UCSD-AML1 (cell line): ENCODE measurements around the gene ODF2.
"Not testable (repeated sequence)": the region's sequence is repeated elsewhere in the genome, so short reads cannot be mapped to it uniquely, and the experiment has no call there.

Experiments used
- DNase-seq: peaks from one replicate; lab custom pipeline; 2025; ENCODE audit not compliant: unreplicated experiment; lab: John Stamatoyannopoulos, UW

ODF2 gene

DNA sequence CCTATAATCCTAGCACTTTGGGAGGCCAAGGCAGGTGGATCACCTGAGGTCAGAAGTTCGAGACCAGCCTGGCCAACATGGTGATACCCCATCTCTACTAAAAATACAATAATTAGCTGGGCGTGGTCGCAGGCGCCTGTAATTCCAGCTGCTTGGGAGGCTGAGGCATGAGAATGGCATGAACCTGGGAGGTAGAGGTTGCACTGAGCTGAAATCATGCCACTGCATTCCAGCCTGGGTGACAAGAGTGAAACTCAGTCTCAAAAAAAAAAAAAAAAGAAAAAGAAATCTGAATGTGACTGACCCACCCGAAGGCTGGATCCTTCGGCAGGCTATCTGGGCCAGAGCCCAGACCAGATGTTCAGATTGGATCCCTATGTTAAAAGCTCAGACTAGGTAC, 32.5 kb upstream of the ODF2 start:
- not testable (repeated sequence) for DNase-seq

DNA sequence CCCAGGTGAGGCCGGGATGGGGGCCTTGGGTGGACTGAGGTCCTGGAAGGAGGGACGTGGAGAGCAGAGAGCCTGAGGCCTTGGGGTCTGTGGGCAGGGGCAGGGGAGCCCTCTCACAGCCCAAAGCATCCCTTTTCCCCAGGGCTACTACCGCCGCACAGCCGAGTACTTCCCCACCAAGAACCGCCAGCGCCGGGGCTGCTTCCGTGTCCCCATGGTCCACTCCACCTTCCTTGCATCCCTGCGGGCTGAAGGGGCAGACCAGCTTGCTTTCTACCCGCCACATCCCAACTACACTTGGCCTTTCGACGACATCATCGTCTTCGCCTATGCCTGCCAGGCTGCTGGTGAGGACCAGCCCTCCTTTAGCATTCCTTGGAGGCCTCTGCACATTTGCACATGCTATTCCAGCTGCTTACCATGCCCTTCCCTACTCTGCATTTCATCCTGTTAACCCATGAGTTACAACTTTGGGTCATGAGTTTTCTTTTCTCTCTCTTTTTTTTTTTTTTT, 31.5 kb upstream of the ODF2 start:
- DNase-seq = no peak

DNA sequence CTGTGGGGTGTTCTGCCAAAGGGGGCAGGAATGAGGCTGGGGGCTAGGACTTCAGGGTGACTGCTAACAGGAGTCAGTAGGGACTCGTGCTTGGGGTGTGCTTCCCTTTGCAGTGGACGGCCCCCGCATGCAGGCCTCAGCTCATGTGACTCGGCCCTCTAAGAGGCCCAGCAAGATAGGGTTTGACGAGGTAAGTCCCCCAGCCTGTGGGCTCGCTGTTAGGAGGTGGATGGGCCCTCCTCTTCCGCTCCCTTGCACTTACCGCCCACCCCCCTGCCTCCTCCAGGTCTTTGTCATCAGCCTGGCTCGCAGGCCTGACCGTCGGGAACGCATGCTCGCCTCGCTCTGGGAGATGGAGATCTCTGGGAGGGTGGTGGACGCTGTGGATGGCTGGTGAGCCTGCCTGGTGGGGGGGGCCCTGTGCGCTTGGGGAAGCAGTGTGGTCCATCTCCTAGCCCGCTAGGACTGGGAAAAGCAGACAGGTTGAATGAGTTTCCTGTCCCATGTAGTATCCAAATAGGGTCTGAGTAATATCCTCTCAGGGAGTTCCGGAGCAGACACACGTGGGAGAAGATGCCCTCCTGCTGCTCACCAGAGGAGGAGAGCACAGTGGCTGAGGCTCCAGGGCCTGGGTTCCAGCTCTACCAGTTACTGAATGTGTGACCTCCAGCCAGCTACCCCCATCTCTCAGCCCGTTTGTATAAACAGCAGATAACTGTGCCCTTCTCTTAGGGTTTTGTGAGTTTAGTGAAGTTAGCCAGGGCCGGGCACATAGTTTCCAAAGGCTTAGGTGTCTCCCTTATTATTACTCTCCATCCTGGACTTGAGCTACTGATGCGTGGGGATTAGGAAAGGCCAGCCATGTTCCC, 26.9 kb upstream of the ODF2 start:
- DNase-seq = no peak

DNA sequence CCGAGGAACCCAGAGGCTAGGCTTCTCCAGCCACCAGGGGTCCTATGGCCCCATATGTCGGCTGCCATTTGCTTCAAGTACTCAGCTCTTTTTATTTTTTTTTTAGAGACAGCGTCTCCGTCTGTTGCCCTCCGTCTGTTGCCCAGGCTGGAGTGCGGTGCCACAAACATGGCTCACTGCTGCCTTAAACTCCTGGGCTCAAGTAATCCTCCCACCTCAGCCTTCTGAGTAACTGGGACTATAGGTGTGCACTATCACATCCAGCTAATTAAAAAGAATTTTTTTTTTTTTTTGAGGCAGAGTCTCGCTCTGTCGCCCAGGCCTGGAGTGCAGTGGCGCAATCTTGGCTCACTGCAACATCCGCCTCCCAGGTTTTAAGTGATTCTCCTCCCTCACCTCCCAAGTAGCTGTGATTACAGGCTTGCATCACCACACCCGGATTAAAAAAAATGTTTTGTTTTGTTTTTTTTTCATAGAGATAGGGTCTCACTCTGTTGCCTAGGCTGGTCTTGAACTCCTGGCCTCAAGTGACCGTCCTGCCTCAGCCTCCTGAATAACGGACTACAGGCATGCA, 26.2 kb upstream of the ODF2 start:
- DNase-seq = no peak

DNA sequence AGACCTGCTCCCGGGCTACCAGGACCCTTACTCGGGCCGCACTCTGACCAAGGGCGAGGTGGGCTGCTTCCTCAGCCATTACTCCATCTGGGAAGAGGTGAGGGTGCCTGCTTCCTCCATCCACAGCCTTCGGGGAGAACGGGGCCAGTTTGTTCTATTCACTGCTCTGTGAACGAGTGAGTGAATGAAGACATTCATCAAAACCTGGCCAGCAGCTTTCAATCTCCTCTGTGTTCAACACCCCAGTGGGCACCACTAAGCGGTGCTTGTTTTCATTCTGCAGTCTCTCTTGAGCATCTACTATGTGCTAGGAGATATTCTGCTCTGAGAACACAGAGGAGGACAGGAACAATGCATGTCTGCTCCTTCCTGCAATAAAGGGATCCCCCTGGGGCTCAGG, 24.6 kb upstream of the ODF2 start:
- DNase-seq = no peak

DNA sequence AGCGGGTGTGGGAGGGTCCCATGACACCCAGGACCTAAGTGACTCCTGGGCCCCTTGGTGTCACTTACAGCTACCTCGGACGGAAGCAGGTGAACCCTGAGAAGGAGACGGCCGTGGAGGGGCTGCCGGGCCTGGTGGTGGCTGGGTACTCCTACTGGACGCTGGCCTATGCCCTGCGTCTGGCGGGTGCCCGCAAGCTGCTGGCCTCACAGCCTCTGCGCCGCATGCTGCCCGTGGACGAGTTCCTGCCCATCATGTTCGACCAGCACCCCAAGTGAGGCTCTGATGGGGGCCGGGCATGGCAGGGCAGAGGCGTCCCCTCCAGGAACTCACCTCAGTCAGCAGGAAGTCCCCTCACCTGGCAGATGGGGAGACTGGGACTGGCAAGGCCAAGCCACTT, 21.5 kb upstream of the ODF2 start:
- no peak for DNase-seq

DNA sequence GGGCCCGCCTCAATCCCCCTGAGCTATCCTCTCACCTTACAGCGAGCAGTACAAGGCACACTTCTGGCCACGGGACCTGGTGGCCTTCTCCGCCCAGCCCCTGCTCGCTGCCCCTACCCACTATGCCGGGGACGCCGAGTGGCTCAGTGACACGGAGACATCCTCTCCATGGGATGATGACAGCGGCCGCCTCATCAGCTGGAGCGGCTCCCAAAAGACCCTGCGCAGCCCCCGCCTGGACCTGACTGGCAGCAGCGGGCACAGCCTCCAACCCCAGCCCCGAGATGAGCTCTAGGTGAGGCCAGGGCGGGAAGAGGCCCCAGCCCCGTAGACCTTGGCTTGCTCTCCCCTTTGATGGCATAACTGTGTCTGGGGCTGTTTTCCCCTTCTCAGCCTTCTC, 20.2 kb upstream of the ODF2 start:
- no peak for DNase-seq

DNA sequence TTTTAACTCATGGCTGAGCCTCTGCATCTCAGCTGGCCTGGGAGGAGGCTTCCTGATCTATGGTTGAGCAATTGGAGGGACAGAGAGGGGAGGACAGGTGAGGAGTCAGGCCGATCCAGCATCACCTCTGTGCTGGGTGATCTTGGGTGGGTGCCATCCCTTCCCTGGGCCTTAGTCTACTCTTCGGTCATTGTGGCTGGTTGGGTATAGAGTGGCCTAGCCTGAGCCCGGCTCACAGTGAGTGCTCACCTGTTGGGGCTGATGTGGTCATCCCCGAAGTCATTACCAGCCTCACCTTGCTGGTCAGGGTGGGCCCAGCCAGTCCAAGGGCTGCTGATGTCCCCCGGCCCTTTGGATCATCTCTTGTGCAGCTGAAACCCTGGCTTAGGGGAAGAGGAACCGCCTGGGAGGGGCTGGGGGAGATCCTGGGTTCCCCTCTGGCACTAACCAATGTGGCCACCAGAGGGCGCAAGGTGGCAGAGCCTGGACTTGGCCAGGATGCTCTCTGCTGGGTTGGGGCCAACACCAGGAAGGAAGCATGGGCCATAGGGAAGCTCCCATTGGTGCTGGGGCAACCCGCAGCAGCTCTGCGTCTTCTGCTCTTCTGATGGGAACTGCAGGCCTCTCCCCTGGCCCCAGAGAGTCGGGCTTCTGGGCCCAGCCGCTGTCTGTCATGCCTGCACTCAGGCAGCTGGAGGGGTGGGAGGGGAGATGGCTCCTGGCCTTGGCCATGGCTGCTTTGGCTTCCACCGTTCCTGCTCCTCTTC, 17.3 kb upstream of the ODF2 start:
- DNase-seq = peak; percentile 89

DNA sequence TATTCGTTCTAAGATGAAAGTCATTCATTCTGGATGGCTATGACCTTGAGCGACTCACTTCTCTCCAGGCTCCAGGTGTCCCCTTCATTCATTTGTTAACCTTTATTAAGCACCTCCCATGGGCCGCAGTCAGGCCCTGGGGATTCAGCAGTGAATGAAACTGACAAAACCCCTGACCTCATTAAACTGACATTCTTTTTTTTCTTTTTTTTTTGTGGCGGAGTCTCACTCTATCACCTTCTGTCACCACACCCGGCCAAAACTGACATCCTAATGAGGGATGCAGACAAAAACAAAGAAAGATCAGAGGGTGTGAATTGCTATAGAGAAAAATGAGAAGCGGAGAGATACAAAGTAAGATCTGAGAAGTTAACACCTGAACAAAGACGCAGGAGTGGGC, 16.5 kb upstream of the ODF2 start:
- no peak for DNase-seq

DNA sequence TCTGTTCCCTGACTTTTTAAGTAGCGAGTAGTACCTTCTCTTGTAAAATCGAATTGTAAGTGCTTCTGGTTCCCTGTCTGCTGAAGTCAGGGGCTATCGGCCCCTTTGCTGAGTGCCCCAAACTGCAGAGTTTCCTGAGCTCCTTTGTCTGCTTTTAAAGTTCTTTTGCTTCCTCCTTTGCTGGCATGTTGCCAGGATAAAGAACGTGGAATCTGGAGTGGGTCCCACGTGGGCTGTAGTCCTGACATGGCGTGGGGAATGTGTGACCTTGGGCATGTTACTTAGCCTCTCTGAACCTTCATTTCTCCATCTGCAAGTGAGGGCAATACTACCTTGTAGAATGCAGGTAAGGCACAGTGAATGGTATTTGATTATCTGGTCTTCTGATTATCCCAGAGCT, 13.7 kb upstream of the ODF2 start:
- DNase-seq = no peak

DNA sequence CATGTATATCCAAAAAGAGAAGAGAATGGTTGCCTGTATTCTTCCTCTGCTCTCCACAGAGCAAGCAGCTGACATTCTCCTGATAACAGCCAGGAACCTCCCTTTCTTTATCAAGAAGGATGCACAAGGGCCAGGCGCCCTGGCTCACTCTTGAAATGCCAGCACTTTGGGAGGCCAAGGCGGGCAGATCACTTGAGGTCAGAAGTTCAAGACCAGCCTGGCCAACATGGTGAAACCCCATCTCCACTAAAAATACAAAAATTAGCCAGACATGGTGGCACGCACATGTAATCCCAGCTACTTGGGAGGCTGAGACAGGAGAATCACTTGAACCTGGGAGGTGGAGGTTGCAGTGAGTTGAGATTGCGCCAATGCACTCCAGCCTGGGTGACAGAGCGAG, 9.3 kb upstream of the ODF2 start:
- DNase-seq = peak; percentile 16

DNA sequence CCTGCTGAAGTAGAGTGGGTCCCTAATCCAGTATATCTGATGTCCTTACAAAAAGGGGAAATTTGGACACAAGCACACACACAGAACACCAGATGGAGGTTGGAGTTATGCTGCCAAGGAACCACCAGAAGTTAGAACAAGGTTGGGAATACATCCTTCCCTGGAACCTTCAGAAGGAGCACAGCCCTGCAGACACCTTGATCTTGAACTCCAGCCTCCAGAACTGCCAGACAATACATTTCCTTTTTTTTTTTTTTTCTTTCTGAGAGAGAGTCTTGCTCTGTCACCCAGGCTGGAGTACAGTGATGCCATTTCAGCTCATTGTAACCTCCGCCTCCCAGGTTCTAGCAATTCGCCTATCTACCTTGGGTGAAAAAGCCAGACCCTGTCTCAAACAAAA, 7.1 kb upstream of the ODF2 start:
- no peak for DNase-seq

DNA sequence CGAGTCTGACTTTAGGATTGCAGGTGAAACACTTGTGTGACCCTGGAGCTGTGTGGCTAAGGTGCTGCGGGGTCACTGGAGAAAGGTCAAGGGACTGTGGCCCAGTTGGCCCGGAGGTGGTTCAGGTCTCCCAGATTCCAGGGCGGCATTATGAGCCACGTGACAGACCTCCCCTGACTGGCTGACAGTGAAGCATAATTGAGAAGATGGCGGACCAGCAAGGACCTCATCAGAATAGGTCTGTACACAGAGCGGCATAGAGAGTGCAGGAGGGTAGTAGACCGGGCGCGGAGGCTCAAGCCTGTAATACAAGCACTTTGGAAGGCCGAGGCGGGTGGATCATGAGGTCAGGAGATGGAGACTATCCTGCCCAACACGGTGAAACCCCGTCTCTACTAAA, 815 bp upstream of the ODF2 start:
- DNase-seq = no peak

DNA sequence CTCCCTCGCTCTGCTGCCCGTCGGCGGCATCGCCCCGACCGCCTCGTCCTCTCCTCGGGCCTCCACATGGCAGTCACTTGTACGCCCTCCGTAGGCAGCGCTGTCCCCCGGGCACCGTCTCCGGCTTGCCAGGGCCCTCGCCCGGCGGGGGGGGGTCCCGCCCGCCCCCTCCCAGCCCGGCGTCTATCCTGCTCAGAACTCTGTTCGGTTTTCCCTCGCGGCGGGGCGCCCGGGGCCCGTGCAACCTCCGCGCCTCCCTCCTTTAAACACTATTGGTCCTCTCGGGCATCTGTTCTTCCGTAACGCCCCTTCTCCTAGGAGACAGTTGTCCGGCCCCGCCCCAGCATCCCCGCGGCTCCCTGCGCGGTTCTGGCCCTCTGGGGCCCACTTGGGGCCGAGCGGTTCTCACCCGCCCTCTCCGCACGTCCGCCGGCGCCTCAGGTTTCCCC, 831 bp downstream of the ODF2 start:
- peak; percentile 67 for DNase-seq

DNA sequence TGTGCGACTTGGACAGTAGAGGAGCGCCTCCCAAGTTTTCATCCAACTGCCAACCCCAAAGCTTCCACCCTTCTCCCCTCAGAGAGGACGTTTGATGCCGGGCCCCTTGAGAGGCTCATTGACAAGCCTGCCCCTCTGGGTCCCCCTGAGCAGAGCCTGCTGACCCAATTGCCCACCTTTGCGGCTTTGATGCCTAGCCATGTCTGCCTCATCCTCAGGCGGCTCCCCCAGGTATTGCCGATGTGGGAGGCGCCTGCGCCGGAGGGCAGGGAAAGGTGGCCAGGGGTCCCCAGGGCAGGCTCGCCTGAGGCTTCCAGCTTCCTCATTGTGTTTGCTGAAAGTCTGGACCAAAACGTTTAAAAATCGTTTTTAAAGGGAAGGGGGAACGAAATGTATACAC, 1.4 kb downstream of the ODF2 start:
- no peak for DNase-seq

DNA sequence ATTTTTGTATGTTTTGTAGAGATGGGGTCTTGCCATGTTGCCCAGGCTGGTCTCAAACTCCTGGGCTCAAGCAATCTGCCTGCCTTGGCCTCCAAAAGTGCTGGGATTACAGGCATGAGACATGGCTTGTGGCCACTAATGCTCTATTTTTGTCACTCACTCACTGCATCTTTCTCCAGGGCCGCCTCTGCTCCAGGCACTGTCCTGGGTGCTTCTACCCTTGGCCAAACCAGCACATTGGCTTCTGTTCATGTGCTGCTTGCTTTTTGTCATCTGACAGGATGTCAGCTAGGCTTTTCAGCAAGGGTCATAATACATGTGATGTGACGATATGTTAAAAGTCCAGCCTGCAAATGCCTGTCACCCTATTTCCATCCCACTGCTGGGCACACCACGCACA, 3.2 kb downstream of the ODF2 start:
- DNase-seq = no peak

DNA sequence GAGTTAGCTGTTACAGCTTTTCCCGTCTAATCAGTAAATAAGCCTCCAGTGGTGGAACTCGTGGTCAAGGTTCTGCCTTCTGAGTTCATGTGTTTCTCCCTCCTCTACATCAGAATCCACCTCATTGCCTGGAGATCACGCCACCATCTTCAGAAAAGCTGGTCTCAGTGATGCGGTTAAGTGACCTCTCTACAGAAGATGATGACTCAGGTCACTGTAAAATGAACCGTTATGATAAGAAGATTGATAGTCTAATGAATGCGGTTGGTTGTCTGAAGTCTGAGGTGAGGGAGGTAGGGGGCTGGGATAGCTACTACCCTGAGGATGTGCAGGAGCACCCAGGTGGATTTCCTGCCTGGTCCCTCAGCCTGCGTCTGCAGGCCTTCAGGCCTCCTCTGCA, 13.3 kb downstream of the ODF2 start:
- DNase-seq = no peak

DNA sequence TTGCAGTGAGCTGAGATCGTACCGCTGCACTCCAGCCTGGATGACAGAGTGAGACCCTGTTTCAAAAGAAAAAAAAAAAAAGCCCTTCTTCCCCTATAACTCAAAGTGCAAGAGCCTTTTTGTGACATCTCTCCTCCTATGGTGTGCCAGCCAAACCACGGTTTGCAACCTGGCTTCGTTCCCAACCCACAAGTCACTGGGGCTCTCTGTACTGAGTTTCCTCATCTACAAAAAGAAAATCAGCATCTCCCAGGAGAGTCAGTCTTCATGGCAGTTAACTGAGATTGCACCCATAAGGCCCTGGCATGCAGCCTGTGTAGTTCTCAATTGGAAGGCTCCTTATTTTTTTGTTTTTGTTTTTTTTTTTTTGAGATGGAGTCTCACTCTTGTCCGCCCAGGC, 14.8 kb downstream of the ODF2 start:
- DNase-seq = peak; percentile 24

DNA sequence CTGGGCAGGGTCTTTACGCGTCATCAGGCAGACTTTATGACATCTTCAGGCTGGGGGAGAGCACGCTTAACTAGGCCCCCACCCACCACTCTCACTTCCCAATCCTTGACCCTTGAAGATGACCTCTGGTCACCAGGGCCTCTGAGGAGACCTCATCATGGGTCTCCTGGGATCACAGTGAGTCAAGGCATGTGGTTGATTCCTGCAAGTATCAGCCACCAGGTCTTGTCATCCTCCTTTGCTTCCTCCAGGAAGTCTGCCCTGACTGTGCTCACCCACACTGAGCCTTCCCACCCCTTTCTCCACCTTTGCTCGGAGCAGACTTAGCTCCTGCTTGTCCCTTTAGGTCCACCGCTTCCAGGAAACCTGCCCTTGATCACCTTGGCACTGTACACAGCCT, 17.3 kb downstream of the ODF2 start:
- no peak for DNase-seq

DNA sequence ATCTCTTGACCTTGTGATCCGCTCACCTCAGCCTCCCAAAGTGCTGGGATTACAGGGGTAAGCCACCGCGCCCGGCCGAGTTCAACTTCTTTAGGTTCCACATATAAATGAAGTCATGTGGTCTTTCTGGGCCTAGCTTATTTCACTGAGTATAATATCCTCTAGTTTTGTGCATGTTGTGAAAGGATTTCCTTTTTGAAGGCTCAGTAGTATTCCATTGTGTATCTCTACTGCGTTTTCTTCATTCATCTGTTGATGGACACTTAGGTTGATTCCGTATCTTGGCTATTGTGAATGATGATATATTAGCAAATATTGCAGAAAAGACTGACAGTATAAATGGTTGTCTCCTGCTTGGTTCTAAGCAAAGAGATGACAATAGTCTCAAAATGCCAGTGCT, 20.1 kb downstream of the ODF2 start:
- DNase-seq = no peak

DNA sequence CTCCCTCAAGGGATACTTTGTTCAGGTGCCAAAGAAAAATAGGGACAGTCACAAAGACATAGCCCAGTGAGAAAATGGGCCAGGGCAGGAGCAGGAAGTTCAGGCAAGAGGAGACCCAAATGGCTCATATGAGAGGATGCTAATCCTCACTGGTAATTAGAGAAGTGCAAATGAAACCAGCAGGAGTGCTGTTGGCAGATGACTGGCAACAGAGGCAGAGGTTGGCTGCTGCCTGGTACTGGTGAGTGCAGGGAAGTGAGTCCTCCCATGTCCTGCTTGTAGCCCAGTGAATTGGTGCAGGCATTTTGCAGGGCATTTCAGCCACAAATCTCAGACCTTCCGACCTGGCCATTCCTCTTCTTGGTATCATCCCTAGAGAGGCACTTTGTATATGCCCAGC, 23.5 kb downstream of the ODF2 start:
- no peak for DNase-seq

DNA sequence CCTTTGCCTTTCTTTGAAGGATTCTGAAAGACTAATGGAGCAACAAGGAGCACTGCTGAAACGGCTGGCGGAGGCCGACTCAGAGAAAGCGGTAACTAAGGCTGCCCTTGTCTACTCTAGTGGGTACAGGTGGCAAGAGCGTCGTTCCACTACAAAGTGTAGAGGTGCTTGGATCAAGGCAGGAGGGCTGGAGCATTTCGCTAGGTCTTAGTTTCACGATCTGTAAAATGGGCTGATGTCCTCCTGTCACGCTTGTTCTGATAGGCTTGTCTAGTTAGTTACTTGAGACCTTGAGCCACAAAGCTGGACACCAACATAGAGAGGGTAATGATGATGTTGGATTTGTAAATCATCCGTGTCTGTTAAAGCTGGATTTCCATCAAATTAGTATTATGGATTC, 25.8 kb downstream of the ODF2 start:
- DNase-seq = no peak
